PFSK-1 (cell line): ENCODE results near the gene ROBO1.

ENCODE experiments used
- POLR2AphosphoS5 ChIP-seq: IDR thresholded peaks from 2 replicates; pipeline ENCODE4 v1.6.1; 2012; ENCODE audit warnings: low read depth, mild to moderate bottlenecking, control low read depth, low read length, moderate library complexity
- SIN3A ChIP-seq: IDR thresholded peaks from 2 replicates; pipeline ENCODE4 v1.6.1; 2012; ENCODE audit warnings: mild to moderate bottlenecking, low read length, moderate library complexity, borderline replicate concordance; ENCODE audit not compliant: insufficient read depth
- TAF1 ChIP-seq: IDR thresholded peaks from 2 replicates; pipeline ENCODE4 v1.6.1; 2012; ENCODE audit warnings: low read length, control low read depth, borderline replicate concordance; ENCODE audit not compliant: insufficient read depth
- TF ChIP-seq, protein P1 (sequence below), 2 experiments: IDR thresholded peaks; 2 replicates each; pipeline versions ENCODE4 v1.6.1 to v1.8.0; 2011 to 2012; ENCODE audit warnings: low read depth in 2 of 2, low read length in 2 of 2, control low read depth in 1 of 2, inconsistent platforms in 1 of 2, mild to moderate bottlenecking in 1 of 2, moderate library complexity in 1 of 2; ENCODE audit not compliant: insufficient read depth in 1 of 2

DNA sequence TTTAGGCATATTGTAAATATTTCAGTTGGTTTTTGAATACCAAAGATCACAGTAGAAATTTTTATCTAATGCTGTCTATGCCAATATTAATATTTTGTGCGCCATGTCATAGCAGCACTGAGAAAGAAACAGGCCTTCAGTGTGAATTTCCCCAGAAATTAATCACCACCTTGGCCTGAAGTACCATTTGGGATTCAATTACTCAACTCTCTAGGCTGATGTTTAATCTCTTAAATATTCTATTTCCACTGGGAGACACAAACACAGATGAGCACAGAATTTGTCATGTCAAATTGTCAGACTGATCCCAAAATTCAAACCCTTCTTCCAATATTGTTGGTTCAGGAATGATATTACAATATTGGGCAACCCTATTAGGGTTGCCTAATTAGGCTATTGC lies 509.3 kb downstream of the ROBO1 start:
- no peak for TF ChIP-seq TAF1
- TF ChIP-seq POLR2AphosphoS5: no peak
- no peak for TF ChIP-seq SIN3A
- TF ChIP-seq, protein P1, sequence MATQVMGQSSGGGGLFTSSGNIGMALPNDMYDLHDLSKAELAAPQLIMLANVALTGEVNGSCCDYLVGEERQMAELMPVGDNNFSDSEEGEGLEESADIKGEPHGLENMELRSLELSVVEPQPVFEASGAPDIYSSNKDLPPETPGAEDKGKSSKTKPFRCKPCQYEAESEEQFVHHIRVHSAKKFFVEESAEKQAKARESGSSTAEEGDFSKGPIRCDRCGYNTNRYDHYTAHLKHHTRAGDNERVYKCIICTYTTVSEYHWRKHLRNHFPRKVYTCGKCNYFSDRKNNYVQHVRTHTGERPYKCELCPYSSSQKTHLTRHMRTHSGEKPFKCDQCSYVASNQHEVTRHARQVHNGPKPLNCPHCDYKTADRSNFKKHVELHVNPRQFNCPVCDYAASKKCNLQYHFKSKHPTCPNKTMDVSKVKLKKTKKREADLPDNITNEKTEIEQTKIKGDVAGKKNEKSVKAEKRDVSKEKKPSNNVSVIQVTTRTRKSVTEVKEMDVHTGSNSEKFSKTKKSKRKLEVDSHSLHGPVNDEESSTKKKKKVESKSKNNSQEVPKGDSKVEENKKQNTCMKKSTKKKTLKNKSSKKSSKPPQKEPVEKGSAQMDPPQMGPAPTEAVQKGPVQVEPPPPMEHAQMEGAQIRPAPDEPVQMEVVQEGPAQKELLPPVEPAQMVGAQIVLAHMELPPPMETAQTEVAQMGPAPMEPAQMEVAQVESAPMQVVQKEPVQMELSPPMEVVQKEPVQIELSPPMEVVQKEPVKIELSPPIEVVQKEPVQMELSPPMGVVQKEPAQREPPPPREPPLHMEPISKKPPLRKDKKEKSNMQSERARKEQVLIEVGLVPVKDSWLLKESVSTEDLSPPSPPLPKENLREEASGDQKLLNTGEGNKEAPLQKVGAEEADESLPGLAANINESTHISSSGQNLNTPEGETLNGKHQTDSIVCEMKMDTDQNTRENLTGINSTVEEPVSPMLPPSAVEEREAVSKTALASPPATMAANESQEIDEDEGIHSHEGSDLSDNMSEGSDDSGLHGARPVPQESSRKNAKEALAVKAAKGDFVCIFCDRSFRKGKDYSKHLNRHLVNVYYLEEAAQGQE (IDR thresholded peaks at IDR 0.05; ENCODE audit: insufficient read depth in 1 of 2, low read depth in 2 of 2, low read length in 2 of 2): no peak
